Activated T-helper 1 cell treated with anti-CD3 and anti-CD28 coated beads, Interleukin-12 subunit alpha, Interleukin-12 subunit beta, Interleukin-2, Interleukin-4 antibody, amounts not matched to agents 30 ng/mL and 10 ng/mL and 1 ng/mL, durations not matched to agents 14 hours and 24 hours and 36 hours (primary cell): Measurements from ENCODE around the gene RANBP3. TPM values are rescaled to one million over a fixed set of nuclear protein-coding genes. Genes with fewer than 3 reads are reported as not detected.

Experiments used
- DNase-seq: peaks from one replicate; pipeline ENCODE4 v3.0.0; 2021; ENCODE audit warnings: low spot score
- H3K27ac Mint-ChIP-seq: one replicate; pipeline ENCODE4 v1.8.0; 2021; ENCODE audit warnings: mild to moderate bottlenecking, mixed read lengths
- H3K27me3 Mint-ChIP-seq: one replicate; pipeline ENCODE4 v1.8.0; 2022; ENCODE audit warnings: mild to moderate bottlenecking, moderate library complexity, mixed read lengths; ENCODE audit not compliant: insufficient read depth
- H3K36me3 Mint-ChIP-seq: one replicate; pipeline ENCODE4 v1.8.0; 2021; ENCODE audit warnings: low read depth, mixed read lengths
- H3K4me1 Mint-ChIP-seq: one replicate; pipeline ENCODE4 v1.8.0; 2021; ENCODE audit warnings: low read depth, mixed read lengths
- H3K4me3 Mint-ChIP-seq: one replicate; pipeline ENCODE4 v1.8.0; 2021; ENCODE audit warnings: mild to moderate bottlenecking, moderate library complexity, mixed read lengths
- H3K9me3 Mint-ChIP-seq: one replicate; pipeline ENCODE4 v1.8.0; 2021; ENCODE audit warnings: mixed read lengths
- intact Hi-C: fragments of 100-400 bp; cut with micrococcal nuclease; formaldehyde crosslinking; loops from one replicate; pipeline ENCODE4 v1.15.1; 2024
- total RNA-seq: library from RNA; stranded (reverse); gene quantifications from 2 replicates; pipeline ENCODE4 v1.2.3, GENCODE V29; 2022

RANBP3 gene
- total RNA-seq, 1 donor from 2014 or later, result 122 TPM

DNA sequence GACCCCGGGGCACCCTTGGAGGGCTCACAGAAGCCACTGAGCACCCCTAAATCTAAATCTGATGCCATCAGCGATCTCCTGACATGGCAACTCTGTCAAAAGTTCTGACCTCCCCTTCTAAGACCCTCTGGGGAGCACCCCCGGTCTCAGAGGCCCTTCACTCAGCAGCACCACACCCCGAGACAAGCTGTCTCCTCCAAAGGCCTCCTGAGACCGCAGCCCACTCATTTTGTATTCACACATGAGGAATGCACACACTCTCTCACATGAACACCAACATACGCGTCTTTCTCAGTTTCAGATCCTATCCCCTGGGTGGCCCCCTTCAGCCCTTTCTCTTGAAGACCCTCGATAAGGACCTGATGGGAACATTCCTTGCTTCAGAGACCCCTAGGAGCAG lies 77.0 kb downstream of the RANBP3 start:
- no peak for DNase-seq
- intact Hi-C loops, result loop anchor here (5.0 kb wide), 2 partner anchors 211 to 279 kb away; partner anchors contain the start of genes RFX2, SAFB and SAFB2
- peaks cover 9% of the 10 kb centered on the region for H3K36me3 Mint-ChIP-seq
- no peaks in the 10 kb centered on the region for H3K9me3 Mint-ChIP-seq
- H3K27ac Mint-ChIP-seq, result peak overlapping the region; percentile 40
- peaks cover 14% of the 10 kb centered on the region for H3K4me1 Mint-ChIP-seq
- peak overlapping the region; percentile 21 for H3K4me3 Mint-ChIP-seq
- no peaks in the 10 kb centered on the region for H3K27me3 Mint-ChIP-seq

- peaks cover 11% of the 10 kb centered on the region for H3K36me3 Mint-ChIP-seq
These were observed 78.0 kb downstream of the RANBP3 start for GRCh38 chr19:5899728-5900526.

DNA sequence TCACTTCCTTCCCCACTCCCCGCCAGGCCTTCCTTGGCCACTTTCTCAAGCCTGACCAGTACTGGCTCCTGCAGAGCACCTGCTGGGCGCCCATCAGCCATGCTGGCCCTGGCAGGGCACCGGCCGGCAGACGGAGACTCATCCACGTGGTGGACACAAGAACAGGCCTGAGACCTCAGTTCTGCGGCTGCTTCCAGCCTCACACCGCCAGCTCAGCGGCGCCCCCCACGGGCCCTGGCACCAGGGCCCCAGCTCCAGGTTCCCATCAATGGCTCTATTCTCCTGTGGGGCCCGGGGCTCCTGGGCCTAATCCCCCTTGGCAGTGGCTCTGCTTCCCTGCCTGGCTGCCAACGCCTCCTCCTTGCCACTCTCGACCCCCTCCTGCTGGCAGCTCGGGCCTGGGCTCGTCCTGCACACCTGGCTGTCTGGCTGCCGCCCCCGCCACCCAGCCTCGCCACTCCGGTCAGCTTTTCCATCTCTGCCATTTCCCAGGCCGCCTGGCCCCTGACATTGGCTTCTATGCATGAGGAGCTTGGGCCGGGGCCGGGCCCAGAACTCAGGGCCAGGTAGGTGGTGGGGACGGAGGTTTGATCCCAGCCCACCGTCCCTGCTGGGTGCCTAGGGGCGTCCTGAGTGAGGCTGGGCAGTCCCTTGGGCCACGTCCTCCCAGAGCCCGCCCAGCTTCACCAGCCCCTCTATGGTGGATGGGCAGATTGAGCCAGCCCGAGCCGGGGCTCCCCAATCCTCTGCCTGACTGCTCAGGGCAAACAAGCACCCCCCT lies 80.6 kb downstream of the RANBP3 start:
- Mint-ChIP-seq H3K4me3 (no peak overlapping the region), H3K27me3 (no peaks in the 10 kb centered on the region), H3K27ac (no peak overlapping the region), H3K9me3 (no peaks in the 10 kb centered on the region), H3K36me3 (peaks cover 11% of the 10 kb centered on the region), H3K4me1 (peaks cover 5% of the 10 kb centered on the region)
- intact Hi-C loops, result no loop called here
- no peak for DNase-seq

More at GRCh38 chr19:5899728-5900526, 78.0 kb downstream of the RANBP3 start:
- Mint-ChIP-seq H3K4me1 (peaks cover 10% of the 10 kb centered on the region), H3K27me3 (no peaks in the 10 kb centered on the region), H3K4me3 (peak overlapping the region; percentile 26), H3K9me3 (no peaks in the 10 kb centered on the region), H3K27ac (no peak overlapping the region)
- intact Hi-C loops, result loop anchor here (5.0 kb wide), 2 partner anchors 212 to 278 kb away; partner anchors contain the start of genes RFX2, SAFB and SAFB2
- no peak for DNase-seq

DNA sequence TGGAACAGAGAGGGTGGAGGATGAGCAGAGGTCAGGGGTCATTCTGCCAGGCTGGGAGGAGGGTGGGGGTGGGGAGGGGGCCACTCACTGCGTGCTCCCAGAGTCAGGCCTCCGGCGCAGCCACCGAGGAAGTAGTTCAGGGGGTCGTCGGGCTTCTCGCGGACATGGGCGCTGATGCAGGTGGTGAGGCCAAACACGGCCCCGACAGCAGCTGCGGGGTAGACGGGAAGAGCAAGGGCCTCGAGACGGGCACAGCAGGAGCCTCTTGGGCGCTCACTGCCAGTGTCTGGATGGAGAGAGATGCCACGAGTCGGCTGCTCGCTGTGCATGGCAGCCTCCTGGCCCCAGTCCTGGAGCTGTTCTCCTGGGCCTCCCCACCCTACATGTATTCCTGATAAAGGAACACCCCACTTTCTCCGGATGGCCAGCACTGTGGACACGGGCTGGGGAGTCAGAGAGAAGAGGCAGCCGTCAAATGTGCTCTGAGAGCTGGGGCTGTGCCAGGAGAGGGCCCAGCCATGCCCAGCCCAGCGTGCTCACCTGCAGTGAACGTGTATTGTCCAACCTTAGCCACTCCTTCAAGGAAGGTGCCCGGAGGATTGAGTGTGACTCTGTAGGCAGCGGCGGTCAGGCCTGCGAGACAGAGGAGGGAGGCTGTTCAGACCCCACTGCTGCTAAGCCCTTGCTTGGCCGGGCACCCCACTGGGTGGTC lies 81.4 kb downstream of the RANBP3 start:
- peaks cover 5% of the 10 kb centered on the region for H3K4me1 Mint-ChIP-seq

DNA sequence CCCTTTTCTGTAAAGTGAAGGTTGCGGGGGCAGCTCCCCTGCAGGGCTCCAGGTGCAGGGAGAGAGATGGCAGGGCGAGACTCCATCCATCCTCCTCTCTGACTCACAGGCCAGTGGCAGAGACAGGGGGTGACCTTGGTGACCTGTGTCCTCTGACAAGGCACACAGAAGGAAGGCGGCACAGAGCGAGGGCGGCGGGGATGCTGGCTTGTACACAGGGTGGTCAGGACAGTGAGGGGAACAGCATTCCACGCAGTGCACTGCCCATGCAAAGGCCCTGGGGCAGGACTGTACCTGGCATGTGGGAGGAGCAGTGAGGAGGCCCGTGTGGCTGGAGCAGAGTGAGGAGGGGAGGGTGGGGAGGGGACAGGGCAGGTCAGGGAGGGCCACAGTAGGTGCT lies 82.0 kb downstream of the RANBP3 start:
- Mint-ChIP-seq H3K9me3 (no peaks in the 10 kb centered on the region), H3K27me3 (no peaks in the 10 kb centered on the region), H3K4me3 (no peak overlapping the region), H3K4me1 (peaks cover under 1% of the 10 kb centered on the region), H3K27ac (no peak overlapping the region), H3K36me3 (peaks cover 8% of the 10 kb centered on the region)
- no peak for DNase-seq
- intact Hi-C loops, result no loop called here

More for the DNA sequence above, 81.4 kb downstream of the RANBP3 start:
- H3K4me3 Mint-ChIP-seq, result no peak overlapping the region
- no peak overlapping the region for H3K27ac Mint-ChIP-seq
- no peak for DNase-seq
- H3K36me3 Mint-ChIP-seq, result peaks cover 11% of the 10 kb centered on the region
- no peaks in the 10 kb centered on the region for H3K27me3 Mint-ChIP-seq
- H3K9me3 Mint-ChIP-seq, result no peaks in the 10 kb centered on the region
- intact Hi-C loops, result no loop called here

- no peak for DNase-seq
- Mint-ChIP-seq H3K4me1 (no peaks in the 10 kb centered on the region), H3K27ac (no peak overlapping the region), H3K36me3 (peaks cover 8% of the 10 kb centered on the region), H3K4me3 (no peak overlapping the region), H3K27me3 (no peaks in the 10 kb centered on the region), H3K9me3 (no peaks in the 10 kb centered on the region)
- intact Hi-C loops, result no loop called here
These were observed 82.5 kb downstream of the RANBP3 start for GRCh38 chr19:5895409-5895808.

DNA sequence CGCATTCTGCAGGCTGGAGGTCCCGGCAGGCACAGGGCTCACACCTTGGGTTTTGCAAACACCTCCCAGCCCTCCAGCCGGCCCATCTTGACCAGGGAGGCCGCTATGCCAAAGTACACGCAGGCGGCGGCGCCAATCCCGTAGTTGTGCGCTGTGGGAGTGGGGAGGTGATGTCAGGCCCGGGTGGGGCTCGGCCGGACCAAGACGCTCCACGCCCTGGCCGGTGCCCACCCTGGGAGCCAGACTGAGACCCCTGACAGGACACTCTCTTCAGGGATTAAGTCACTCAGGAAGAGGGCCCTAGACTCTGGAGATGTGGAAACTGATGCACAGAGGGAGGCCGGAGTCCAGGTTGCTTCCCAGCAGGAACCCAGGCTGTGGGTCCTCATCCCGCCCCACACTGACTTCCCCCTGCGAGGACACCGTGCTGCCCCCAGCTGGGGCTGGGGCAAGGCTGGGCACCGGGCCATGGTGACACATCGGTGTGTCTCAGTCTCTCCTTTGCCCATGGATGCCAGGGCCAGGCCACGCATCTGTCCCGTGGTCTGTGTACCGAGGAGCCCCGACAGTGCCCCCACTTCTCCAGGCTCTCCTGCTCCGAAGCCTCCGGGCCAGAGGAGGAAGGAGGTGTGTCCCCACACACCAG lies 83.1 kb downstream of the RANBP3 start:
- no peak for DNase-seq
- Mint-ChIP-seq H3K4me1 (no peaks in the 10 kb centered on the region), H3K27ac (no peak overlapping the region), H3K9me3 (no peaks in the 10 kb centered on the region), H3K27me3 (no peaks in the 10 kb centered on the region), H3K4me3 (no peak overlapping the region), H3K36me3 (peaks cover 3% of the 10 kb centered on the region)
- intact Hi-C loops, result no loop called here

GRCh38 chr19:5893907-5894703 lies 83.8 kb downstream of the RANBP3 start:
- no peak overlapping the region for H3K27ac Mint-ChIP-seq
- intact Hi-C loops, result no loop called here
- DNase-seq, result no peak
- H3K4me3 Mint-ChIP-seq, result no peak overlapping the region
- H3K27me3 Mint-ChIP-seq, result no peaks in the 10 kb centered on the region
- peaks cover 3% of the 10 kb centered on the region for H3K36me3 Mint-ChIP-seq
- H3K4me1 Mint-ChIP-seq, result no peaks in the 10 kb centered on the region
- H3K9me3 Mint-ChIP-seq, result no peaks in the 10 kb centered on the region

DNA sequence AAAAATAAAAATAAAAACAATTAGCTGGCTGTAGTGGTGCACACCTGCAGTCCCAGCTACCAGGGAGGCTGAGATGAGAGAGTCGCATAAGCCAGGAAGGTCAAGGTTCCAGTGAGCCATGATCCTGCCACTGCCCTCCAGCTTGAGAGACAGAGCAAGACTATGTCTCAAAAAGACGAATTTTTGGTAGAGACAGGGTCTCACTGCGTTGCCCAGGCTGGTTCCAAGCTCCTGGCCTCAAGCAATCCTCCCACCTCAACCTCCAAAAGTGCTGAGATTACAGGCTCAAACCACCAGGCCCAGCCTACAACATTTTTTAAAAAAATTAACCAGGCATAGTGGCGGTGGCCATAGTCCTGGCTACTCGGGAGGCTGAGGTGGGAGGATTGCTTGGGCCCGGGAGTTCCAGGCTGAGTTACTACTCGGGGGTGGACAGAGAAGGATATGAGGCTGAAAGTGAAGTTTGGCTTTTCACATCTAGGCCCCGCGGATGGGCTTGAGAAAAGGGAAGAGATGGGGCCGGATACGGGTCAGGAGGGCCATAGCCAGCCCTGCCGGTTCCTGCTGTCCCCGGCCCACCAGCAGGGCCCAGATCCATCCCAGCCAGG lies 84.5 kb downstream of the RANBP3 start:
- H3K27me3 Mint-ChIP-seq, result no peaks in the 10 kb centered on the region
- no peak for DNase-seq
- no peaks in the 10 kb centered on the region for H3K9me3 Mint-ChIP-seq
- no peaks in the 10 kb centered on the region for H3K4me1 Mint-ChIP-seq
- H3K4me3 Mint-ChIP-seq, result no peak overlapping the region
- intact Hi-C loops, result no loop called here
- peaks cover 3% of the 10 kb centered on the region for H3K36me3 Mint-ChIP-seq
- no peak overlapping the region for H3K27ac Mint-ChIP-seq

DNA sequence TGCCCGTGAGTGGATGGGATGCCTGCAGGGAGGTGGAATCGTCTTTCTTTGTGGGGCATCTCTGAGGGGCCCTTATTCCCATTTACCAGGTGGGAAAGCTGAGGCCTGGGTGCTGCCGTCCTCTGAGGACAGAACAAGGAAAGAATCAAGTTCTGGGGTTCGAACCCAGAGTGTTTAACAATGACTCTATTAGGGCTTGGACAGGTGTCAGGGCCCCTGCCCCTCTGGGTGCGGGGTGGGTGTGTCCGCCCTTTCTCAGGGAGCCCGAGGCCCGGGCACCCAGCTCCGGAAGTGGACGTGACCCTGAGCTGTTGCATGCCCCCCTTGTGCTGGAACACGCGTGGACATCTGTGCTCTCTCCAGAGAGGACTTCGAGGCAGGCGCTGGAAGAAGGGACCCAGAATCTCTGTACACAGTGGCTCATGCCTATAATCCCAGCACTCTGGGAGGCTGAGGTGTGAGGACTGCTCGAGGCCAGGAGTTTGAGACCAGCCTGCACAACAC lies 85.1 kb downstream of the RANBP3 start:
- Mint-ChIP-seq H3K27me3 (peaks cover 2% of the 10 kb centered on the region), H3K27ac (no peak overlapping the region), H3K36me3 (peaks cover 3% of the 10 kb centered on the region), H3K9me3 (no peaks in the 10 kb centered on the region), H3K4me3 (no peak overlapping the region), H3K4me1 (no peaks in the 10 kb centered on the region)
- no peak for DNase-seq
- intact Hi-C loops, result no loop called here

- intact Hi-C loops, result no loop called here
- Mint-ChIP-seq H3K27ac (no peak overlapping the region), H3K9me3 (no peaks in the 10 kb centered on the region), H3K27me3 (peaks cover 2% of the 10 kb centered on the region), H3K4me3 (no peak overlapping the region), H3K36me3 (peaks cover 3% of the 10 kb centered on the region), H3K4me1 (no peaks in the 10 kb centered on the region)
- DNase-seq, result no peak
These were observed 85.8 kb downstream of the RANBP3 start for GRCh38 chr19:5891938-5892771.
